Measurements from ENCODE around the gene NFE2.
"Not testable (repeated sequence)": the region's sequence is repeated elsewhere in the genome, so short reads cannot be mapped to it uniquely, and the experiment has no call there.

NFE2 gene

GRCh38 chr12:54284070-54284780 is 16.6 kb downstream of the NFE2 start:
- DNase-seq = not testable (repeated sequence)

GRCh38 chr12:54282949-54283593 is 17.7 kb downstream of the NFE2 start:
- no peak for DNase-seq

DNA sequence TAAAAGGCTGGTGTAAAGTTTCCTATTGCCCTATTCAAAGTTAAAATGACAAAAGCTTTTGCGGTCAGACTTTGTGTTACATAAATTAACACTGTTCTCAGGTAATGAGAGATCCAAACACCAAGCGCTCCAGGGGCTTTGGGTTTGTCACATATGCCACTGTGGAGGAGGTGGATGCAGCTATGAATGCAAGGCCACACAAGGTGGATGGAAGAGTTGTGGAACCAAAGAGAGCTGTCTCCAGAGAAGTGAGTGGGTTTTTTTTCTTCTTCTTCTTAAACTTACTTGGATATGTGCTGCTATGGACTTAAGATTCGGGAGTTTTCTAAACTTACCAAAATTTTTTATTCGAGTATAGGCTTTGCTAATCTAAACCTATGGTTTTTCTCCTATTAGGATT is 19.1 kb downstream of the NFE2 start:
- not testable (repeated sequence) for DNase-seq

GRCh38 chr12:54281261-54281638 is 19.6 kb downstream of the NFE2 start:
- DNase-seq = not testable (repeated sequence)

GRCh38 chr12:54280468-54281260 is 20.2 kb downstream of the NFE2 start, which contains the start of gene HNRNPA1:
HNRNPA1 (plus strand) TSS chr12:54280726; CDS start chr12:54280808, 82 bp downstream.
- peak; percentile 66 to 100 (median 97) for DNase-seq

DNA sequence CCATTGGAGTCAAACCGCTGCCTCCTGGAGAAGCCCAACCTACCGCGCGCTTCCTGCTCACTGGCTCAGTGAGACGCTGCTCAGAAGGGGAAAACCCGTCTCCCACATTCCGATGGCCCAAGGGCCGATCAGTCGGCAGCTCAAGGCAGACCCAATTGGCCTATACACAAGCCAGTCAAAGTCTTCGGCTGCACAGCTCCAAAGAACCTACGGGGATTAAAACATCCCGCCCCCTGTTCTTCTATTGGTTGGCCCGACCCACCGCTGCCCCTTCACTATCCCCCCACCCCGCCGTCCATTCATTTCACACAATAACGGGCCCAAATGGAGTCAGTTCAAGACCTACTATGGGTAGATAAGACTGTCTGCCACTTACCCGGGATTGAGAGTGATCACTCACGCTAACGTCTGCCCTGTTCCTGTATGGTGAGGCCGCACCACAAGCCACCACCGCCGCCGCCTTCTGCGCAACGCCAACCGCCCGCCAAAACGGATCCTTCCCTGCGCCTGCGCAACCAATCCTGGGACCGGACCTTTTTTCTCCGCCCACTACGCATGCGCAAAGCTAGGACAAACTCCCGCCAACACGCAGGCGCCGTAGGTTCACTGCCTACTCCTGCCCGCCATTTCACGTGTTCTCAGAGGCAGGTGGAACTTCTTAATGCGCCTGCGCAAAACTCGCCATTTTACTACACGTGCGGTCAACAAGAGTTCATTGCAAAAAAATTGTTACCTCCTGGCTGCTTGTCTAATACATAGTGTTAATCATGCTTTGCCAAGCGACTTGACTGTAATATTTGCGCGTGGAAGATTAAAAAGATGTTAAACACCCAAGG is 21.0 kb downstream of the NFE2 start, which contains the start of gene CBX5:
CBX5 (minus strand) TSS at position 491 of the 836 bp plus-strand sequence. CDS start 22,472 bp downstream, outside the sequence.
- peak; percentile 86 to 100 (median 98) for DNase-seq

DNA sequence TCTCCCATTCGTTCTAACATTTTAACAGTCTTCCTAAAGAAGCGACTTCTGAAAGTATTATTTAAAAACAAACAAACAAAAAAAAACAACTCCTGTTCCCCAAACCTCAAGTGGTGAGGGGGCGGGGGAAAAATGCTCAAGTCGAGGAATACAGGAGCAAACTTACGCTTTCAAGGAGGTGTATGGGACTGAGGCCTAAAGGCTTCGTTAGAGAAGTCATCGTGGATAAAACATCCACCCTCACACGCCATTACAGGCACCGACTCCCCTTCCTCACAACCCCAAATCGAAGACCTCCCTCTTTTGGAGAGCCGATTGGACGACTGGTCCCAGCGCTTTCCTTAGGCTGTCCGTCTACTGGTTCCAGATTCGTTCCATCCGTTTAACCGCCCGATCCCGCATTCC is 21.6 kb downstream of the NFE2 start:
- DNase-seq = no peak

DNA sequence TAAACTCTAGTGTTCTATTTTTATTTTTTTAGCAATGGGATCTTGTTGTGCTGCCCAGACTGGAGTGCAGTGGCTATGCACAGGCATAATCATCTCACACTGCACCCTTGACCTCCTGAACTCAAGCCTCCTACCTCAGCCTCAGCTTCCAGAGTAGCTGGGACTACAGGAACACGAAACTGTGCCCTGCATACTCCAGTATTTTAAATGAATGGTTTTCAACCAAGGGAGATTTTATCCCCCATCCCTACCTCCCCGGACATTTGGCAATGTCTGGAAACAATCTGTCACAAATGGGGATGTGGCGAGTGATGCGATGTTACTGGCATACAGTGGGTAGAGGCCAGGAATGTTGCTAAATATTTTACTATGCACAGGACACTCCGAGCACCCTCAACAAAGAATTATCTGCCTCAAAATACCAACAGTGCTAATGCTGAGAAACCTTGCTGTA is 23.0 kb downstream of the NFE2 start:
- no peak for DNase-seq

DNA sequence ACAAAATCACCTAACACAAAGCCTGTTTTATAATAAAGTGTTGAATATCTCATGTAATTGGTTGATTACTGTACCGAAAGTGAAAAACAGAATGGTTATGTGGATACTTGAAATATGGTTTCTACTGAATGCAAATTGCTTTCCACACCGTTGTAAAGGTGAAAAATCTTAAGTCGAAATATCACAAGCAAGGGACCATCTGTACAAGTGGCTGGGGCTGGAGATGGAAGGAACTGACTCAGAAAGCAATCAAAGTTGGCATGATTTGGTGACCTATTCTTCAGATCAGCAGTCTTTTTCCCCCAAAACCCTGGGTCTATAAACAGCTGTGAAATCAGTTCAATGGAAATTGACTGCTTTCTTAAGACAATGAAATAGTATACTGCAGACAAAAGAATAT is 24.4 kb downstream of the NFE2 start:
- no peak for DNase-seq

DNA sequence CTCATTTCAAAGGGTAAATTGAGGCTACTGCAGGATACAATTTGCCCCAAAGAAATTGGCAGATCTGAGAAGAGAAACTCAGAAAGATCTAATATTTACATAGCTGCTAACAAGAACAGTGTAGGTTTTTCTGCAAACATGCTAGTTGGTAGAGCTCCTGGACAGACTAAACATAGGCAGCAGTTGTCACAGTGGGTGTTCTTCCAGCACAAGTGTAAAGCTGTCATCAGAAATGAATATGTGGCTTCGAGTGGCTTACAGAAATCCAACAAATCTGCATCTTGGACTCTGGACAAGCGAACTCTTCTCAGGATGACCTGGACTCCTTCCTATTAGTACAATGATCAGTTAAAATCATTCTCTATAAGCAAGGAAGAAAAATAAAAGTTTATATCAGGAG is 26.8 kb downstream of the NFE2 start:
- peak in 5 of 58 donors; percentile 6 to 29 (median 9) for DNase-seq

GRCh38 chr12:54272214-54272613 is 28.6 kb downstream of the NFE2 start:
- no peak for DNase-seq

GRCh38 chr12:54270345-54270744 is 30.5 kb downstream of the NFE2 start:
- no peak for DNase-seq

DNA sequence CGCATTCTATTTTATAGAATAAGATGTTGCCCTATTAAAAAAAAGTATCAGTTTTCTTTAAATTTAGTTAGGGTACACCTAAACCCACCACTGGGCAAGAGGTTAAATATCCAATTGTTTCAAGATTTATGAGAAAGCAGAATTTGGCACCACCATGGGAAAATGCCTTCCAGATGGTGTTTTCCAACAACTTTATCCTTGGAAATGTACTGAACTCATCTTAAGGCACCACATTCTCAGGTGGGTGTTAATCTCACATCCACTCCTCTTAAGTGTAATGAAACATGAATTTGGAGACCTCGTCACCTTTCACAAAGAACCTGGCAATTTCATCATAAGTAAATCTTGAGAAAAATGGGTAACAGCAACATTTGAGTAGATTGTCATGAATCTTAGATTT is 34.0 kb downstream of the NFE2 start:
- DNase-seq = no peak

DNA sequence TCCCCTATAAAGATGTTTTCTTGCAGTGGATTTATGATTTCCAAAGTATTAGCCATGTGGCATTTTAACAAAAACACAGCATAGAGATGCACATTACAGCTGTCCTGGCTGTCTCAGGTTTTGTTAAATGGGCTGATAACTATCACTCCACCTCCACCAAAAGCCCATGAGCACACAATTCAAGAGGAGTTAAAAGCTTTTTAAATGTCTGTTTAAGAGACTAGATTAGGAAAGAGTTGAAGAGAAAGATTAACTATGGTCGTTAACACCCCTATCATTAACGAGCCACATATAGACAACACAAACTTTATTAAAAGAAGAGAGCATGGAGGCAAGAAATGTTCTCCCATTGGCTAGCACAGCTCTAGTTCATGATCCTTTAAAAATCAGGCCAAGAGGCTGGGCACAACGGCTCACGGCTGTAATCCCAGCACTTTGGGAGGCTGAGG is 35.4 kb downstream of the NFE2 start:
- no peak for DNase-seq

DNA sequence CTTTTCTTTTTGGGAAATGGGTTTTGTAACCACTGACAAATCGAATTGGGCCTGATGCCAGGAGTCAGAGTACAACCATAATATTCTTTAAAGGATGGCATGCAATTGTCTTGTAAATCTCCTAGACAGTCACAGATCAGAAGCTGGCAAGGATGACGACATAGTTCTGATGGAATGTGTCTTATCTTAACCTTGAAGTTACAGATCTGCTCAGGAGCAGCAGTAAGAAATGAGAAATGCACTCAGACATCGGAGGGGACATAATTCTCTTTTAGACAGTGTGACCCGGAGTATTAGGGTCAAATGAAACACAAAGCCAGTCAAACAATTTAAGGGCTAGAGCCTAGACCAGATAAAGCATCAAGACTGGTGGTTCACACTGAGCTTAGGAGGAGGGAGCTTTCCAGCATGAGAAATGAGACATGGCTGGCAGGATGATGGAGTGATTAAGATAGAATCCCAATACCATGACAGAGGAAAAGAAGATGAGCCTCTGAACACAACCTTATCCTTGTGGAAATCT is 38.4 kb downstream of the NFE2 start:
- DNase-seq = peak in 1 of 58 donors; percentile 18

DNA sequence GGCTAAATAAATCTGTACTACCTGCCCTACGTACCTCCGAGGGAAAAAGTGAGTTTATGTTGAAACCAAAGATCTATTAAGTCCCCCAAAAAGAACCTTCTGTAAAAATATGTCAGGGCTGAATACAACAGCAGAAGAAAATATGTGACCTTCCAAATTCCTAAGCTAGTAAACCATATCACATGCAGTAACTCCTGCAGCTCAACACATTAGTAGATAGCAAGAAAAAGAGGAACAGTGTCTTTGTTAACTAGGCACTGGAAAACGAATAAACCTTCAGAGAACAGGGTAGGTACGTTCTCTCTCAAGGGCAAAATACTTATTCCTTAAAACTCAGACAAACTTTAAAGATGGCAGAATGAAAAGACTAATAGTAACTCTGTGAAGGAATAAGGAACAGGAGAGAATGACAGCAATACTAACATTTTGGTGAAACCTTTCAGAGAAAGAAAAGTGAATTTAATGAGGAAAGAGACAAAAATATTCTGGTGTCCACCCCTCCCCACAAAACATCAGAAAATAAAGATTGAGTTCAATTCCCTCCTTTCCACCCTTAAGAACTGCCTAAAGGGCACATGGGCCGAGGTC is 38.9 kb downstream of the NFE2 start:
- DNase-seq = no peak

DNA sequence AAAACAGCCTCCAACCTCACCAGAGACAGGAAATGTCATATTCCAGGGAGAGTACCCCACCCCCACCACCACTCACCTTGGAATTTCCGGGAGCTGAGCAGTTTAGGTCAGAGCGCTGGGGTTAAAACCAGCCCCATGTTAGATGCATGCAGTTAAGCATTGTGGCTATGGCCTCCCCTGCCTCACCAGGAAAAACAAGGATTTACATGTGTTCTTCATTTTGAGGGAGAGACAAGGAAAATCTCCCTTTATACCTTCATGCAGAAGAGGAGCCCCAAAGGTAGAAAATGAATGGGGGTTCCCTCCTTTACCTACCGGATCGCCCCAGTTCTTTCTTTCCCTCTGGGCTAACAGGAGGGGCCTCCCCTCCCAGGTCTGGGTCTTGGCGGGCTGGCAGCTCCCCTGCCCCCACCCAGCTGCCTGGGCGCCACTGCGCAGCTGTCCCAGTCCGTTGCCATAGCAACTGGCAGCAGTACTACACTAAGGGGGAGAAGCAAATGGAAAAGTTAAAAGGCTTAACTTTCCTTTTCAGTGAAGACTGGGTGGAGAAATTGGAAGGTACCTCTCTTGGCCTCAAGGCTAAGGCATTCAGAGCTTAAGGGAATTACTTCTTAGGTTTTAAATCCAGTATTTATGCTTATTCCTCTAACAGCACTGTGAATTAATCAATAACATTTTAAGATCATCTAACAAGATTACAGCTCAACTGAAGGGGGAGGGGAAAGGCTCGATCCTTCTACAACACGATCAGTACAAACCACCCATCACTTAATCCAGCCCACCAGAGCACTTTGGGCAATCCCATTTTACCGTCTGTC is 41.4 kb downstream of the NFE2 start:
- DNase-seq = peak; percentile 7 to 91 (median 74)

- peak in 2 of 58 donors; percentile 12 to 14 for DNase-seq
Measured at GRCh38 chr12:54258201-54258681, 42.6 kb downstream of the NFE2 start.

DNA sequence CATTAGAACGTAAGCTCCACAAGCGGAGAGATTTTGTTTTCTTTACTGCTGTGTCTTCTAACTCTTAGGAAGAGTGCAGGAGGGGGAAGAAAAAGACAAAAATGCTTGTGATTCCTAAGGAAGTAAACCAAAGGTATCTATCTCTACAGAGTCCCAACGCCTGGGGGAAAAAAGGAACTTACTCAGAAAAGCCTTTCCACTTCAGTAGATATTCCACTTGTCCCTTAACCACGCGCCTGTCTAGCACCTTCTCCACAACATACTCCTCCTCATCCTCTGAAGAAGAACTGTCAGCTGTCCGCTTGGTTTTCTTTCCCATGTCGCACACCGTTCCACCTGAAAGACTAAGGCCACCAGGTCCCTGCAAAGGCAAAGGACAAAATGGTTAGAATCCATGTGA is 43.5 kb downstream of the NFE2 start:
- DNase-seq = peak in 1 of 58 donors; percentile 6
